ENCODE results near the gene ANKRD42.

DNA sequence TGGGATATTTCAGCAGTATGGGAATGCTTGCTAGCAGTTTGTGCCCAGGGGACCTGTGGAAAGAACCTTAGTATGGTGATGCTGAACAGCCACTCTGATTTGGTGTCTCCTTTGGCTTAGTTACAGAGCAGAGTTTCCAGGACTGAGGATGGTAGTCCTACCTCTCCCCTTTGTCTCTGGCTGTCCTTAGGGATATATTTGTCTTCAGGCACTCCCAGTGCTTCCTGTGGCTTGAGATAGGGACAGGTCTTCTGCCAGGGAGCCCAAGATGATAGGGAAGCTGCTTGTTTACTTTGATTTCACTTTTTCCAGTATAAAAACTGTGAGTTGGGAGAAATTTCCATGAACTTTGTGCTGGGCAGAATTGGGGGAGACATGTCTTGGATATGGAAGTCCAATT is 28.2 kb downstream of the ANKRD42 start:
- TF ChIP-seq, protein P1, sequence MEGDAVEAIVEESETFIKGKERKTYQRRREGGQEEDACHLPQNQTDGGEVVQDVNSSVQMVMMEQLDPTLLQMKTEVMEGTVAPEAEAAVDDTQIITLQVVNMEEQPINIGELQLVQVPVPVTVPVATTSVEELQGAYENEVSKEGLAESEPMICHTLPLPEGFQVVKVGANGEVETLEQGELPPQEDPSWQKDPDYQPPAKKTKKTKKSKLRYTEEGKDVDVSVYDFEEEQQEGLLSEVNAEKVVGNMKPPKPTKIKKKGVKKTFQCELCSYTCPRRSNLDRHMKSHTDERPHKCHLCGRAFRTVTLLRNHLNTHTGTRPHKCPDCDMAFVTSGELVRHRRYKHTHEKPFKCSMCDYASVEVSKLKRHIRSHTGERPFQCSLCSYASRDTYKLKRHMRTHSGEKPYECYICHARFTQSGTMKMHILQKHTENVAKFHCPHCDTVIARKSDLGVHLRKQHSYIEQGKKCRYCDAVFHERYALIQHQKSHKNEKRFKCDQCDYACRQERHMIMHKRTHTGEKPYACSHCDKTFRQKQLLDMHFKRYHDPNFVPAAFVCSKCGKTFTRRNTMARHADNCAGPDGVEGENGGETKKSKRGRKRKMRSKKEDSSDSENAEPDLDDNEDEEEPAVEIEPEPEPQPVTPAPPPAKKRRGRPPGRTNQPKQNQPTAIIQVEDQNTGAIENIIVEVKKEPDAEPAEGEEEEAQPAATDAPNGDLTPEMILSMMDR (IDR thresholded peaks at IDR 0.05; ENCODE audit: insufficient read depth, low read length): no peak
- TF ChIP-seq, protein P2, sequence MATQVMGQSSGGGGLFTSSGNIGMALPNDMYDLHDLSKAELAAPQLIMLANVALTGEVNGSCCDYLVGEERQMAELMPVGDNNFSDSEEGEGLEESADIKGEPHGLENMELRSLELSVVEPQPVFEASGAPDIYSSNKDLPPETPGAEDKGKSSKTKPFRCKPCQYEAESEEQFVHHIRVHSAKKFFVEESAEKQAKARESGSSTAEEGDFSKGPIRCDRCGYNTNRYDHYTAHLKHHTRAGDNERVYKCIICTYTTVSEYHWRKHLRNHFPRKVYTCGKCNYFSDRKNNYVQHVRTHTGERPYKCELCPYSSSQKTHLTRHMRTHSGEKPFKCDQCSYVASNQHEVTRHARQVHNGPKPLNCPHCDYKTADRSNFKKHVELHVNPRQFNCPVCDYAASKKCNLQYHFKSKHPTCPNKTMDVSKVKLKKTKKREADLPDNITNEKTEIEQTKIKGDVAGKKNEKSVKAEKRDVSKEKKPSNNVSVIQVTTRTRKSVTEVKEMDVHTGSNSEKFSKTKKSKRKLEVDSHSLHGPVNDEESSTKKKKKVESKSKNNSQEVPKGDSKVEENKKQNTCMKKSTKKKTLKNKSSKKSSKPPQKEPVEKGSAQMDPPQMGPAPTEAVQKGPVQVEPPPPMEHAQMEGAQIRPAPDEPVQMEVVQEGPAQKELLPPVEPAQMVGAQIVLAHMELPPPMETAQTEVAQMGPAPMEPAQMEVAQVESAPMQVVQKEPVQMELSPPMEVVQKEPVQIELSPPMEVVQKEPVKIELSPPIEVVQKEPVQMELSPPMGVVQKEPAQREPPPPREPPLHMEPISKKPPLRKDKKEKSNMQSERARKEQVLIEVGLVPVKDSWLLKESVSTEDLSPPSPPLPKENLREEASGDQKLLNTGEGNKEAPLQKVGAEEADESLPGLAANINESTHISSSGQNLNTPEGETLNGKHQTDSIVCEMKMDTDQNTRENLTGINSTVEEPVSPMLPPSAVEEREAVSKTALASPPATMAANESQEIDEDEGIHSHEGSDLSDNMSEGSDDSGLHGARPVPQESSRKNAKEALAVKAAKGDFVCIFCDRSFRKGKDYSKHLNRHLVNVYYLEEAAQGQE (IDR thresholded peaks at IDR 0.05; ENCODE audit: insufficient replicate concordance, low read depth): no peak
- no peak for TF ChIP-seq POLR2AphosphoS5 (IDR thresholded peaks at IDR 0.05; ENCODE audit: low read depth)
- no peak for TF ChIP-seq GABPA (IDR thresholded peaks at IDR 0.05; ENCODE audit: low read depth)
